Loucy (cell line): ENCODE results near the gene BAK1.

Source experiments
- H2AFZ ChIP-seq: fragments of 200-600 bp; sonication (generic); 2 replicates; pipeline ENCODE4 v1.6.0; 2016; ENCODE audit warnings: antibody characterized with exemption, mild to moderate bottlenecking, low read length, moderate library complexity
- H3F3A ChIP-seq: fragments of 200-600 bp; 2 replicates; pipeline ENCODE4 v1.6.0; 2016; ENCODE audit warnings: antibody characterized with exemption, low read depth, mild to moderate bottlenecking
- H3K27me3 ChIP-seq: fragments of 200-600 bp; sonication (generic); 2 replicates; pipeline ENCODE4 v1.6.1; 2014; ENCODE audit warnings: low read length, mild to moderate bottlenecking; ENCODE audit not compliant: insufficient read depth, poor library complexity, severe bottlenecking
- H3K36me3 ChIP-seq: fragments of 200-600 bp; sonication (generic); 2 replicates; pipeline ENCODE4 v1.6.1; 2016; ENCODE audit warnings: low read length; ENCODE audit not compliant: insufficient read depth
- H3K4me1 ChIP-seq: fragments of 200-600 bp; sonication (generic); 2 replicates; pipeline ENCODE4 v1.5.1; 2014; ENCODE audit warnings: low read length, mild to moderate bottlenecking; ENCODE audit not compliant: insufficient read depth, poor library complexity, severe bottlenecking
- H3K4me2 ChIP-seq: fragments of 200-600 bp; sonication (generic); 2 replicates; pipeline ENCODE4 v1.6.0; 2014; ENCODE audit warnings: antibody characterized with exemption, low read length, low read depth, mild to moderate bottlenecking; ENCODE audit not compliant: poor library complexity, severe bottlenecking
- H3K4me3 ChIP-seq: fragments of 200-600 bp; sonication (generic); 2 replicates; pipeline ENCODE4 v1.5.1; 2014; ENCODE audit warnings: low read length, mild to moderate bottlenecking, mixed read lengths; ENCODE audit not compliant: poor library complexity, severe bottlenecking
- H3K79me2 ChIP-seq: fragments of 200-600 bp; sonication (generic); 2 replicates; pipeline ENCODE4 v1.6.1; 2014; ENCODE audit warnings: low read length; ENCODE audit not compliant: insufficient read depth
- H3K9ac ChIP-seq: fragments of 200-600 bp; sonication (generic); 2 replicates; pipeline ENCODE4 v1.6.0; 2014; ENCODE audit warnings: mild to moderate bottlenecking, low read depth, low read length, moderate library complexity; ENCODE audit not compliant: poor library complexity, severe bottlenecking
- H3K9me2 ChIP-seq: fragments of 200-600 bp; sonication (generic); replicated peaks from 2 replicates; pipeline ENCODE4 v1.6.1; 2016; ENCODE audit warnings: low read depth, low read length, mixed read lengths
- H3K9me3 ChIP-seq: fragments of 200-600 bp; sonication (generic); 2 replicates; pipeline ENCODE4 v1.6.1; 2014; ENCODE audit warnings: mild to moderate bottlenecking, antibody characterized with exemption, low read length, low read depth; ENCODE audit not compliant: insufficient read depth
- H4K20me1 ChIP-seq: fragments of 200-600 bp; sonication (generic); 2 replicates; pipeline ENCODE4 v1.6.0; 2014; ENCODE audit warnings: antibody characterized with exemption, low read length, mild to moderate bottlenecking; ENCODE audit not compliant: insufficient read depth, poor library complexity, severe bottlenecking
- EZH2phosphoT487 ChIP-seq: fragments of 200-600 bp; IDR thresholded peaks from 2 replicates; pipeline ENCODE4 v1.6.1; 2018; ENCODE audit warnings: antibody characterized with exemption, mild to moderate bottlenecking, moderate library complexity, borderline replicate concordance
- TF ChIP-seq, protein P1 (sequence below): fragments of 200-600 bp; sonication (generic); conservative IDR thresholded peaks from 2 replicates; pipeline ENCODE4 v1.5.1; 2014; ENCODE audit warnings: mild to moderate bottlenecking, antibody characterized with exemption, low read length

Gene BAK1

DNA sequence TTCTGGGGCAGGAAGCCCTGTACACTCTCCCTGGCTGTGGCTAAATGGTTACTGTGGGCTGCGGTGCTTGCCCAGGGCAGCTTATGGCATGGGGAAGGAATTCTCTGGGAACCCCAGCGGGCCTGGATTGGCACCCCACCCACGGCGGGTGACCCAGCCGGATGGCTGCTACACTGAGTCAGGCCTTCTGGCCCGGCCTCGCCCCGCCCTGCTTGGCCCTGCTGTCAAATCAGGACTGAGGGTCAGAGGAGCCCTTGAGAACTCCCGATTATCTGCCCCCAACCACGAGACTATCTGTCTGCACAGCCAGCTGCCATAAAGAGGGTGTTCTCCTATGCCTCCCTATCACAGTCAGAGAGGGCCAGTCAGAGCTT, 33.7 kb upstream of the BAK1 start:
- no peak overlapping the region for H3K4me3 ChIP-seq
- no peak overlapping the region for H3K4me2 ChIP-seq
- no peaks in the 10 kb centered on the region for H3K27me3 ChIP-seq
- H3K79me2 ChIP-seq: no peaks in the 10 kb centered on the region
- no peaks in the 10 kb centered on the region for H3K9me2 ChIP-seq
- H3F3A ChIP-seq: no peaks in the 10 kb centered on the region
- no peak overlapping the region for H3K9ac ChIP-seq
- no peaks in the 10 kb centered on the region for H3K9me3 ChIP-seq
- H2AFZ ChIP-seq: no peak overlapping the region
- H3K4me1 ChIP-seq: no peaks in the 10 kb centered on the region
- H4K20me1 ChIP-seq: no peaks in the 10 kb centered on the region
- H3K36me3 ChIP-seq: no peaks in the 10 kb centered on the region
- TF ChIP-seq, protein P1, sequence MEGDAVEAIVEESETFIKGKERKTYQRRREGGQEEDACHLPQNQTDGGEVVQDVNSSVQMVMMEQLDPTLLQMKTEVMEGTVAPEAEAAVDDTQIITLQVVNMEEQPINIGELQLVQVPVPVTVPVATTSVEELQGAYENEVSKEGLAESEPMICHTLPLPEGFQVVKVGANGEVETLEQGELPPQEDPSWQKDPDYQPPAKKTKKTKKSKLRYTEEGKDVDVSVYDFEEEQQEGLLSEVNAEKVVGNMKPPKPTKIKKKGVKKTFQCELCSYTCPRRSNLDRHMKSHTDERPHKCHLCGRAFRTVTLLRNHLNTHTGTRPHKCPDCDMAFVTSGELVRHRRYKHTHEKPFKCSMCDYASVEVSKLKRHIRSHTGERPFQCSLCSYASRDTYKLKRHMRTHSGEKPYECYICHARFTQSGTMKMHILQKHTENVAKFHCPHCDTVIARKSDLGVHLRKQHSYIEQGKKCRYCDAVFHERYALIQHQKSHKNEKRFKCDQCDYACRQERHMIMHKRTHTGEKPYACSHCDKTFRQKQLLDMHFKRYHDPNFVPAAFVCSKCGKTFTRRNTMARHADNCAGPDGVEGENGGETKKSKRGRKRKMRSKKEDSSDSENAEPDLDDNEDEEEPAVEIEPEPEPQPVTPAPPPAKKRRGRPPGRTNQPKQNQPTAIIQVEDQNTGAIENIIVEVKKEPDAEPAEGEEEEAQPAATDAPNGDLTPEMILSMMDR: no peak
- TF ChIP-seq EZH2phosphoT487: no peak

- no peaks in the 10 kb centered on the region for H3F3A ChIP-seq
- no peaks in the 10 kb centered on the region for H3K36me3 ChIP-seq
- H3K9ac ChIP-seq: no peak overlapping the region
- H3K27me3 ChIP-seq: no peaks in the 10 kb centered on the region
- H3K9me3 ChIP-seq: no peaks in the 10 kb centered on the region
- no peaks in the 10 kb centered on the region for H3K4me1 ChIP-seq
- no peak overlapping the region for H3K4me3 ChIP-seq
- no peak overlapping the region for H3K4me2 ChIP-seq
- no peaks in the 10 kb centered on the region for H3K79me2 ChIP-seq
- TF ChIP-seq EZH2phosphoT487: no peak
- TF ChIP-seq, protein P1: no peak
- no peaks in the 10 kb centered on the region for H4K20me1 ChIP-seq
- no peaks in the 10 kb centered on the region for H3K9me2 ChIP-seq
- no peak overlapping the region for H2AFZ ChIP-seq
Observed at GRCh38 chr6:33613146-33613794, 33.2 kb upstream of the BAK1 start.

GRCh38 chr6:33610779-33611732, 31.0 kb upstream of the BAK1 start:
- Histone ChIP-seq H3K36me3 (no peaks in the 10 kb centered on the region), H3K27me3 (no peaks in the 10 kb centered on the region), H3K4me2 (no peak overlapping the region), H3F3A (no peaks in the 10 kb centered on the region), H3K9ac (no peak overlapping the region), H3K4me1 (no peaks in the 10 kb centered on the region), H3K4me3 (no peak overlapping the region), H3K9me2 (no peaks in the 10 kb centered on the region), H3K9me3 (no peaks in the 10 kb centered on the region), H4K20me1 (no peaks in the 10 kb centered on the region), H3K79me2 (no peaks in the 10 kb centered on the region), H2AFZ (no peak overlapping the region)
- TF ChIP-seq EZH2phosphoT487: no peak
- TF ChIP-seq, protein P1: no peak
